PFSK-1 (cell line): ENCODE measurements around the gene CBLL1.

Experiments
- FOXP2 ChIP-seq: optimal IDR thresholded peaks from 2 replicates; pipeline ENCODE3; 2011; ENCODE audit warnings: borderline replicate concordance, control low read depth, inconsistent platforms; ENCODE audit not compliant: insufficient read depth; ENCODE audit errors: extremely low read length, extremely low read depth
- POLR2AphosphoS5 ChIP-seq: IDR thresholded peaks from 2 replicates; pipeline ENCODE4 v1.6.1; 2012; ENCODE audit warnings: low read depth, mild to moderate bottlenecking, control low read depth, low read length, moderate library complexity
- REST ChIP-seq, 2 experiments: IDR thresholded peaks; 2 replicates each; pipeline versions ENCODE4 v1.6.1 to v1.8.0; 2011 to 2012; ENCODE audit warnings: low read depth in 2 of 2, low read length in 2 of 2, control low read depth in 1 of 2, inconsistent platforms in 1 of 2, mild to moderate bottlenecking in 1 of 2, moderate library complexity in 1 of 2; ENCODE audit not compliant: insufficient read depth in 1 of 2
- SIN3A ChIP-seq: IDR thresholded peaks from 2 replicates; pipeline ENCODE4 v1.6.1; 2012; ENCODE audit warnings: mild to moderate bottlenecking, low read length, moderate library complexity, borderline replicate concordance; ENCODE audit not compliant: insufficient read depth
- TAF1 ChIP-seq: IDR thresholded peaks from 2 replicates; pipeline ENCODE4 v1.6.1; 2012; ENCODE audit warnings: low read length, control low read depth, borderline replicate concordance; ENCODE audit not compliant: insufficient read depth

The CBLL1 gene

GRCh38 chr7:107783648-107784047 lies 39.7 kb downstream of the CBLL1 start:
- no peak for TF ChIP-seq POLR2AphosphoS5
- no peak for TF ChIP-seq TAF1
- no peak for TF ChIP-seq SIN3A
- no peak for TF ChIP-seq REST (IDR thresholded peaks at IDR 0.05; ENCODE audit: insufficient read depth in 1 of 2, low read depth in 2 of 2, low read length in 2 of 2)
- TF ChIP-seq FOXP2, result no peak

DNA sequence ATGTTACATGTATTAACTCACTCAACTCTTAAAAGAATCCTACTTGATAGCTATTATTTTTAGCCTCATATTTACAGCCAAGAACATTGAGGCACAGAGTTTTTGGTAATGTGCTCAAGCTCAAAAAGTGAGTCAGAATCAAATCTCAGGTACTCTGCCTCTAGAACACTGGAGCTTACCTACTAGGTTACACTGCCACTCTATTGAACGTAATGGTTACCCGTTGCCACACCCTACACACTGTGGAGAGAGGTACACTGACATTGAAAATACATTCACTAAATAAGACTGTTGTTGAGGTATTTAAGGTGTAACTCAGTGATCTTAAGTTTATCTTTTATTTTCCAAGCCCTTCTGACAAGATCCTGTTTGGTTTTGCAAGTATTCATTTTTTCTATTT lies 41.2 kb downstream of the CBLL1 start:
- TF ChIP-seq SIN3A (no peak), TAF1 (no peak)

GRCh38 chr7:107785926-107786325 lies 42.0 kb downstream of the CBLL1 start:
- TF ChIP-seq POLR2AphosphoS5 (no peak), SIN3A (no peak), TAF1 (no peak), REST (IDR thresholded peaks at IDR 0.05; ENCODE audit: insufficient read depth in 1 of 2, low read depth in 2 of 2, low read length in 2 of 2) (no peak), FOXP2 (no peak)

- TF ChIP-seq TAF1 (no peak), REST (IDR thresholded peaks at IDR 0.05; ENCODE audit: insufficient read depth in 1 of 2, low read depth in 2 of 2, low read length in 2 of 2) (no peak), SIN3A (no peak), FOXP2 (no peak), POLR2AphosphoS5 (no peak)
Measured at GRCh38 chr7:107788216-107788615, 44.3 kb downstream of the CBLL1 start.

- TF ChIP-seq FOXP2 (no peak), POLR2AphosphoS5 (no peak), TAF1 (no peak), REST (IDR thresholded peaks at IDR 0.05; ENCODE audit: insufficient read depth in 1 of 2, low read depth in 2 of 2, low read length in 2 of 2) (no peak), SIN3A (no peak)
Measured at GRCh38 chr7:107788662-107789061, 44.7 kb downstream of the CBLL1 start.
